OCI-LY3 (cell line): Measurements from ENCODE around the gene GATA2.

Experiments
- H2AFZ ChIP-seq: fragments of 200-600, 300-600 bp; shearing (Covaris generic); 2 replicates; pipeline ENCODE4 v1.6.0; 2014; ENCODE audit warnings: antibody characterized with exemption, low read depth, low read length
- H3K27ac ChIP-seq: fragments of 200-600, 300-600 bp; sonication (generic); 2 replicates; pipeline ENCODE4 v1.5.1; 2014; ENCODE audit warnings: mild to moderate bottlenecking, low read length, moderate library complexity, mixed read lengths
- H3K27me3 ChIP-seq: fragments of 200-600, 300-600 bp; sonication (generic); 2 replicates; pipeline ENCODE4 v1.6.1; 2014; ENCODE audit warnings: low read depth, low read length, mixed read lengths
- H3K36me3 ChIP-seq: fragments of 200-600, 300-600 bp; sonication (generic); replicated peaks from 2 replicates; pipeline ENCODE3; 2014; ENCODE audit warnings: low read depth, low read length, mixed read lengths
- H3K4me1 ChIP-seq: fragments of 300-600, 200-600 bp; sonication (generic); 2 replicates; pipeline ENCODE4 v1.6.1; 2014; ENCODE audit warnings: low read length, mixed read lengths
- H3K4me2 ChIP-seq: fragments of 200-600, 300-600 bp; sonication (generic); 2 replicates; pipeline ENCODE4 v1.6.1; 2014; ENCODE audit warnings: low read length, mixed read lengths
- H3K4me3 ChIP-seq: fragments of 300-600, 200-600 bp; sonication (generic); 2 replicates; pipeline ENCODE4 v1.5.1; 2014; ENCODE audit warnings: antibody characterized with exemption, mild to moderate bottlenecking, low read length, moderate library complexity
- H3K79me2 ChIP-seq: fragments of 300-600, 200-600 bp; shearing (Covaris generic); 2 replicates; pipeline ENCODE4 v1.6.1; 2014; ENCODE audit warnings: mild to moderate bottlenecking, low read length, mixed read lengths
- H3K9ac ChIP-seq: fragments of 300-600, 200-600 bp; shearing (Covaris generic); 2 replicates; pipeline ENCODE4 v1.6.0; 2014; ENCODE audit warnings: mild to moderate bottlenecking, low read length, moderate library complexity
- H3K9me3 ChIP-seq: fragments of 200-600, 300-600 bp; shearing (Covaris generic); 2 replicates; pipeline ENCODE4 v1.6.1; 2014; ENCODE audit warnings: low read length, mixed read lengths; ENCODE audit not compliant: insufficient read depth
- H4K20me1 ChIP-seq: fragments of 200-600, 300-600 bp; sonication (generic); 2 replicates; pipeline ENCODE4 v1.6.1; 2016; ENCODE audit warnings: low read length, mixed read lengths; ENCODE audit not compliant: insufficient read depth
- EZH2phosphoT487 ChIP-seq: fragments of 200-600 bp; shearing (Covaris generic); IDR thresholded peaks from 2 replicates; pipeline ENCODE4 v1.6.1; 2018; ENCODE audit warnings: antibody characterized with exemption, mixed run types, low read depth
- TF ChIP-seq, protein P1 (sequence below): fragments of 200-600, 300-600 bp; sonication (generic); IDR thresholded peaks from 2 replicates; pipeline ENCODE4 v1.5.1; 2014; ENCODE audit warnings: antibody characterized with exemption, low read length, low read depth

Gene GATA2

GRCh38 chr3:128500556-128500955 is 7.6 kb upstream of the GATA2 start:
- TF ChIP-seq EZH2phosphoT487, result no peak
- TF ChIP-seq, protein P1, sequence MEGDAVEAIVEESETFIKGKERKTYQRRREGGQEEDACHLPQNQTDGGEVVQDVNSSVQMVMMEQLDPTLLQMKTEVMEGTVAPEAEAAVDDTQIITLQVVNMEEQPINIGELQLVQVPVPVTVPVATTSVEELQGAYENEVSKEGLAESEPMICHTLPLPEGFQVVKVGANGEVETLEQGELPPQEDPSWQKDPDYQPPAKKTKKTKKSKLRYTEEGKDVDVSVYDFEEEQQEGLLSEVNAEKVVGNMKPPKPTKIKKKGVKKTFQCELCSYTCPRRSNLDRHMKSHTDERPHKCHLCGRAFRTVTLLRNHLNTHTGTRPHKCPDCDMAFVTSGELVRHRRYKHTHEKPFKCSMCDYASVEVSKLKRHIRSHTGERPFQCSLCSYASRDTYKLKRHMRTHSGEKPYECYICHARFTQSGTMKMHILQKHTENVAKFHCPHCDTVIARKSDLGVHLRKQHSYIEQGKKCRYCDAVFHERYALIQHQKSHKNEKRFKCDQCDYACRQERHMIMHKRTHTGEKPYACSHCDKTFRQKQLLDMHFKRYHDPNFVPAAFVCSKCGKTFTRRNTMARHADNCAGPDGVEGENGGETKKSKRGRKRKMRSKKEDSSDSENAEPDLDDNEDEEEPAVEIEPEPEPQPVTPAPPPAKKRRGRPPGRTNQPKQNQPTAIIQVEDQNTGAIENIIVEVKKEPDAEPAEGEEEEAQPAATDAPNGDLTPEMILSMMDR, result no peak
- H3K79me2 ChIP-seq, result no peaks in the 10 kb centered on the region
- no peaks in the 10 kb centered on the region for H4K20me1 ChIP-seq

GRCh38 chr3:128499724-128500275 is 6.8 kb upstream of the GATA2 start:
- no peak overlapping the region for H3K9ac ChIP-seq
- no peak overlapping the region for H3K4me2 ChIP-seq
- H3K27me3 ChIP-seq, result peaks cover 38% of the 10 kb centered on the region
- no peak overlapping the region for H3K27ac ChIP-seq
- TF ChIP-seq, protein P1, result no peak
- TF ChIP-seq EZH2phosphoT487, result no peak
- H4K20me1 ChIP-seq, result no peaks in the 10 kb centered on the region
- no peak overlapping the region for H2AFZ ChIP-seq
- H3K36me3 ChIP-seq, result no peaks in the 10 kb centered on the region
- no peaks in the 10 kb centered on the region for H3K9me3 ChIP-seq
- H3K79me2 ChIP-seq, result no peaks in the 10 kb centered on the region
- H3K4me1 ChIP-seq, result no peaks in the 10 kb centered on the region
- H3K4me3 ChIP-seq, result no peak overlapping the region

More at GRCh38 chr3:128500556-128500955, 7.6 kb upstream of the GATA2 start:
- Histone ChIP-seq H3K4me3 (no peak overlapping the region), H3K9ac (no peak overlapping the region), H3K9me3 (no peaks in the 10 kb centered on the region), H2AFZ (no peak overlapping the region), H3K27ac (no peak overlapping the region), H3K4me1 (no peaks in the 10 kb centered on the region), H3K4me2 (no peak overlapping the region), H3K36me3 (no peaks in the 10 kb centered on the region), H3K27me3 (peaks cover 38% of the 10 kb centered on the region)

GRCh38 chr3:128498901-128499530 is 6.0 kb upstream of the GATA2 start:
- Histone ChIP-seq H4K20me1 (no peaks in the 10 kb centered on the region), H3K9me3 (no peaks in the 10 kb centered on the region), H3K36me3 (no peaks in the 10 kb centered on the region), H3K27ac (no peak overlapping the region), H2AFZ (no peak overlapping the region), H3K4me2 (no peak overlapping the region), H3K79me2 (no peaks in the 10 kb centered on the region), H3K9ac (no peak overlapping the region), H3K4me3 (no peak overlapping the region), H3K4me1 (peaks cover 4% of the 10 kb centered on the region; the same call in 1 of the 2 replicates), H3K27me3 (peaks cover 38% of the 10 kb centered on the region)
- TF ChIP-seq EZH2phosphoT487, result no peak
- TF ChIP-seq, protein P1, result no peak

DNA sequence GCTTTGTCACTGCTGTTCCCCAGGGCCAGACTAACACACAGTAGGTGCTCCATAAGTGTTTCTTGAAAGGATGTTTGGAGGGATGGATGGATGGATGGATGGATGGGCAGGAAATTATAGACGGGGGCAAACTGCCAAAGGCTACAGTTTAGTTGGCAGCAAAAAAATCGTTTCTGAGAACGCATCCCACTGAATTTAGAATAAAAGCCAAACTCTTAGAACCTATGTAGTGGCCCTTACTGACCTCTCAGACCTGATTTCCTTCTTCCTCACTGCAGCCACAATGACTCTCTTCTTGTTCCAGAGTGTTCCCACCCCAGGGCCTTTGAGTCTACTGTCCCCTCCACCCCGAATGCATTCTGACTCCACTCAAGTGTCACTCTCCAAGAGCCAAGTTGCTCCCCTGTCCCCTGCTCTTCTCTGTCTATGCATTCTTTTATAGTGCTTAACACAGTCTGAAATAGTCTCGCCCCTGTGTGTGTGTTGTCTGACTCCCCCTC is 5.2 kb upstream of the GATA2 start:
- peak overlapping the region; percentile 51; the same call in 1 of the 2 replicates for H2AFZ ChIP-seq
- peak overlapping the region; percentile 78 for H3K4me3 ChIP-seq
- H3K27ac ChIP-seq, result no peak overlapping the region

More for the DNA sequence above, 5.2 kb upstream of the GATA2 start:
- Histone ChIP-seq H3K4me1 (peaks cover 4% of the 10 kb centered on the region; the same call in 1 of the 2 replicates), H4K20me1 (no peaks in the 10 kb centered on the region), H3K36me3 (no peaks in the 10 kb centered on the region), H3K9ac (no peak overlapping the region), H3K9me3 (no peaks in the 10 kb centered on the region), H3K4me2 (peak overlapping the region; percentile 67), H3K27me3 (peaks cover 38% of the 10 kb centered on the region), H3K79me2 (no peaks in the 10 kb centered on the region)
- TF ChIP-seq EZH2phosphoT487, result no peak
- TF ChIP-seq, protein P1, result no peak
